Measurements from ENCODE around the gene SMTNL2. TPM values are rescaled to one million over a fixed set of nuclear protein-coding genes. Genes with fewer than 3 reads are reported as not detected.
A peak's percentile ranks its signal among the peaks of the same experiment; 100 is the strongest.

The SMTNL2 gene
- total RNA-seq, 4 donors from 2014 or later = 3.0 to 7.2 (median 4.7) TPM

GRCh38 chr17:4536742-4537411 lies 47.5 kb upstream of the SMTNL2 start:
- H3K27me3 ChIP-seq = peaks cover 0 to 22% (median 0%) of the 10 kb centered on the region in 4 donors
- H3K9me3 ChIP-seq = no peaks in the 10 kb centered on the region
- 58% methylated on average over 13 of the region's 18 CpGs for WGBS
- peak overlapping the region; percentile 52 to 76 (median 70) for H3K27ac ChIP-seq (replicated peaks in 1 of 4)
- intact Hi-C loops (cut with DNase I) = no loop called here
- peaks cover 21 to 49% (median 39%) of the 10 kb centered on the region in 4 donors for H3K36me3 ChIP-seq
- DNase-seq (ENCODE audit: extremely low spot score) = no peak
- H3K4me1 ChIP-seq = peaks cover 86 to 99% (median 90%) of the 10 kb centered on the region in 4 donors
- TF ChIP-seq POLR2A (IDR thresholded peaks at IDR 0.05; ENCODE audit: low read depth) (no peak), CTCF (IDR thresholded peaks at IDR 0.05) (no peak), EP300 (IDR thresholded peaks at IDR 0.05) (peak; percentile 29), POLR2AphosphoS5 (IDR thresholded peaks at IDR 0.05) (peak; percentile 27 to 30)
- H3K4me3 ChIP-seq = peak overlapping the region in 1 of 4 donors; percentile 15

- Histone ChIP-seq H3K36me3 (peaks cover 28 to 55% (median 47%) of the 10 kb centered on the region in 4 donors), H3K4me1 (peaks cover 80 to 96% (median 87%) of the 10 kb centered on the region in 4 donors), H3K27me3 (peaks cover 0 to 22% (median 0%) of the 10 kb centered on the region in 4 donors), H3K27ac (replicated peaks in 1 of 4) (peak overlapping the region; percentile 52 to 76 (median 70)), H3K9me3 (no peaks in the 10 kb centered on the region), H3K4me3 (no peak overlapping the region)
- DNase-seq (ENCODE audit: extremely low spot score) = no peak
- intact Hi-C loops (cut with DNase I) = no loop called here
- TF ChIP-seq POLR2AphosphoS5 (IDR thresholded peaks at IDR 0.05) = no peak
- no peak for TF ChIP-seq EP300 (IDR thresholded peaks at IDR 0.05)
- TF ChIP-seq CTCF (IDR thresholded peaks at IDR 0.05) = no peak
- TF ChIP-seq POLR2A (IDR thresholded peaks at IDR 0.05; ENCODE audit: low read depth) = no peak
- WGBS = 50% methylated on average over 2 of the region's 19 CpGs
Measured at GRCh38 chr17:4537451-4538235, 46.7 kb upstream of the SMTNL2 start.

- Histone ChIP-seq H3K4me1 (peaks cover 73 to 88% (median 79%) of the 10 kb centered on the region in 4 donors), H3K4me3 (no peak overlapping the region), H3K27me3 (peaks cover 0 to 22% (median 0%) of the 10 kb centered on the region in 4 donors), H3K27ac (replicated peaks in 1 of 4) (peak overlapping the region; percentile 52 to 76 (median 70)), H3K9me3 (no peaks in the 10 kb centered on the region), H3K36me3 (peaks cover 35 to 60% (median 55%) of the 10 kb centered on the region in 4 donors)
- DNase-seq (ENCODE audit: extremely low spot score) = no peak
- intact Hi-C loops (cut with DNase I) = no loop called here
- no peak for TF ChIP-seq POLR2AphosphoS5 (IDR thresholded peaks at IDR 0.05)
- no peak for TF ChIP-seq CTCF (IDR thresholded peaks at IDR 0.05)
- no peak for TF ChIP-seq POLR2A (IDR thresholded peaks at IDR 0.05; ENCODE audit: low read depth)
- TF ChIP-seq EP300 (IDR thresholded peaks at IDR 0.05) = no peak
- WGBS = 79% methylated on average over 8 of the region's 13 CpGs
Measured at GRCh38 chr17:4538236-4539002, 45.9 kb upstream of the SMTNL2 start.

- intact Hi-C loops (cut with DNase I) = no loop called here
Measured at GRCh38 chr17:4539025-4539424, 45.3 kb upstream of the SMTNL2 start.

More at GRCh38 chr17:4539025-4539424, 45.3 kb upstream of the SMTNL2 start:
- Histone ChIP-seq H3K27me3 (peaks cover 0 to 21% (median 0%) of the 10 kb centered on the region in 4 donors), H3K4me1 (peaks cover 66 to 82% (median 73%) of the 10 kb centered on the region in 4 donors), H3K9me3 (no peaks in the 10 kb centered on the region), H3K4me3 (no peak overlapping the region), H3K27ac (replicated peaks in 1 of 4) (peak overlapping the region in 3 of 4 donors; percentile 66 to 76 (median 74)), H3K36me3 (peaks cover 39 to 66% (median 61%) of the 10 kb centered on the region in 4 donors)
- TF ChIP-seq POLR2AphosphoS5 (IDR thresholded peaks at IDR 0.05) (no peak), POLR2A (IDR thresholded peaks at IDR 0.05; ENCODE audit: low read depth) (no peak), CTCF (IDR thresholded peaks at IDR 0.05) (no peak), EP300 (IDR thresholded peaks at IDR 0.05) (no peak)
- WGBS = 81% methylated on average over 8 of the region's 8 CpGs
- no peak for DNase-seq (ENCODE audit: extremely low spot score)
